ENCODE results near the gene ZBTB21. TPM values are rescaled to one million over a fixed set of nuclear protein-coding genes. Genes with fewer than 3 reads are reported as not detected.
"Not testable (repeated sequence)": the region's sequence is repeated elsewhere in the genome, so short reads cannot be mapped to it uniquely, and the experiment has no call there.

Gene ZBTB21
- total RNA-seq, 2 donors from 2014 or later = 17.3 to 23.1 TPM

GRCh38 chr21:41995577-41995976 is 14.6 kb downstream of the ZBTB21 start:
- TF ChIP-seq CTCF (conservative IDR thresholded peaks at IDR 0.05) = no peak
- H3K27me3 Mint-ChIP-seq (ENCODE audit: insufficient read depth) = no peaks in the 10 kb centered on the region
- H3K27ac Mint-ChIP-seq = no peak overlapping the region
- DNase-seq = no peak
- H3K4me3 Mint-ChIP-seq = no peak overlapping the region
- no peaks in the 10 kb centered on the region for H3K4me1 Mint-ChIP-seq
- H3K36me3 Mint-ChIP-seq (ENCODE audit: low read depth) = peaks cover 89% of the 10 kb centered on the region
- WGBS, 2 experiments (ENCODE audit: insufficient coverage in 1 of 2, insufficient read length in 1 of 2) = 94 to 100% methylated on average over 2 to 3 of the region's 3 CpGs
- Histone ChIP-seq H3K4me1 (ENCODE audit: control insufficient read depth, insufficient read depth, low read length) (no peaks in the 10 kb centered on the region), H3K36me3 (ENCODE audit: control insufficient read depth, insufficient read depth, low read length) (peaks cover 98% of the 10 kb centered on the region), H3K9me3 (ENCODE audit: control insufficient read depth, low read length) (peaks cover 42% of the 10 kb centered on the region), H3K9ac (ENCODE audit: extremely low read depth, low read length, poor library complexity, severe bottlenecking) (no peak overlapping the region), H3K27ac (ENCODE audit: low read depth, low read length) (no peak overlapping the region), H3K27me3 (ENCODE audit: control insufficient read depth, insufficient read depth, low read length, poor library complexity, severe bottlenecking) (no peaks in the 10 kb centered on the region), H3K4me3 (ENCODE audit: low read length) (peak overlapping the region; percentile 47)
- peaks cover 36% of the 10 kb centered on the region for H3K9me3 Mint-ChIP-seq

GRCh38 chr21:41994613-41995012 is 15.5 kb downstream of the ZBTB21 start:
- H3K4me3 ChIP-seq (ENCODE audit: low read length); H3K27me3 Mint-ChIP-seq (ENCODE audit: insufficient read depth); H3K27me3 ChIP-seq (ENCODE audit: control insufficient read depth, insufficient read depth, low read length, poor library complexity, severe bottlenecking); H3K4me1 ChIP-seq (ENCODE audit: control insufficient read depth, insufficient read depth, low read length); H3K9ac ChIP-seq (ENCODE audit: extremely low read depth, low read length, poor library complexity, severe bottlenecking); H3K27ac ChIP-seq (ENCODE audit: low read depth, low read length); H3K27ac Mint-ChIP-seq; H3K4me1 Mint-ChIP-seq; DNase-seq; H3K4me3 Mint-ChIP-seq: not testable (repeated sequence)
- Histone ChIP-seq H3K36me3 (ENCODE audit: control insufficient read depth, insufficient read depth, low read length) (peaks cover 98% of the 10 kb centered on the region), H3K9me3 (ENCODE audit: control insufficient read depth, low read length) (peaks cover 42% of the 10 kb centered on the region)
- Mint-ChIP-seq H3K9me3 (peaks cover 36% of the 10 kb centered on the region), H3K36me3 (ENCODE audit: low read depth) (peaks cover 83% of the 10 kb centered on the region)
- 96 to 100% methylated on average over 4 to 5 of the region's 5 CpGs for WGBS, 2 experiments (ENCODE audit: insufficient coverage in 1 of 2, insufficient read length in 1 of 2)

- H3K4me3 Mint-ChIP-seq = no peak overlapping the region
- no peak overlapping the region for H3K27ac ChIP-seq (ENCODE audit: low read depth, low read length)
- TF ChIP-seq CTCF (conservative IDR thresholded peaks at IDR 0.05) = no peak
- peaks cover 40% of the 10 kb centered on the region for H3K9me3 ChIP-seq (ENCODE audit: control insufficient read depth, low read length)
- no peak overlapping the region for H3K4me3 ChIP-seq (ENCODE audit: low read length)
- WGBS, 2 experiments (ENCODE audit: insufficient coverage in 1 of 2, insufficient read length in 1 of 2) = 96 to 97% methylated on average over 6 of the region's 6 CpGs
- no peak overlapping the region for H3K27ac Mint-ChIP-seq
- DNase-seq = no peak
- no peaks in the 10 kb centered on the region for H3K27me3 ChIP-seq (ENCODE audit: control insufficient read depth, insufficient read depth, low read length, poor library complexity, severe bottlenecking)
- no peaks in the 10 kb centered on the region for H3K4me1 ChIP-seq (ENCODE audit: control insufficient read depth, insufficient read depth, low read length)
- H3K36me3 Mint-ChIP-seq (ENCODE audit: low read depth) = peaks cover 78% of the 10 kb centered on the region
- no peak overlapping the region for H3K9ac ChIP-seq (ENCODE audit: extremely low read depth, low read length, poor library complexity, severe bottlenecking)
- no peaks in the 10 kb centered on the region for H3K27me3 Mint-ChIP-seq (ENCODE audit: insufficient read depth)
- no peaks in the 10 kb centered on the region for H3K4me1 Mint-ChIP-seq
- H3K36me3 ChIP-seq (ENCODE audit: control insufficient read depth, insufficient read depth, low read length) = peaks cover 92% of the 10 kb centered on the region
- peaks cover 36% of the 10 kb centered on the region for H3K9me3 Mint-ChIP-seq
Observed at GRCh38 chr21:41993744-41994143, 16.4 kb downstream of the ZBTB21 start.

GRCh38 chr21:41992576-41992975 is 17.6 kb downstream of the ZBTB21 start:
- no peak overlapping the region for H3K27ac ChIP-seq (ENCODE audit: low read depth, low read length)
- Mint-ChIP-seq H3K4me3 (no peak overlapping the region), H3K36me3 (ENCODE audit: low read depth) (peaks cover 69% of the 10 kb centered on the region), H3K27ac (no peak overlapping the region), H3K4me1 (no peaks in the 10 kb centered on the region), H3K9me3 (peaks cover 29% of the 10 kb centered on the region), H3K27me3 (ENCODE audit: insufficient read depth) (no peaks in the 10 kb centered on the region)
- H3K27me3 ChIP-seq (ENCODE audit: control insufficient read depth, insufficient read depth, low read length, poor library complexity, severe bottlenecking) = no peaks in the 10 kb centered on the region
- H3K4me3 ChIP-seq (ENCODE audit: low read length) = no peak overlapping the region
- H3K36me3 ChIP-seq (ENCODE audit: control insufficient read depth, insufficient read depth, low read length) = peaks cover 82% of the 10 kb centered on the region
- DNase-seq = no peak
- no peaks in the 10 kb centered on the region for H3K4me1 ChIP-seq (ENCODE audit: control insufficient read depth, insufficient read depth, low read length)
- 95 to 97% methylated on average over 15 of the region's 15 CpGs for WGBS, 2 experiments (ENCODE audit: insufficient coverage in 1 of 2, insufficient read length in 1 of 2)
- no peak for TF ChIP-seq CTCF (conservative IDR thresholded peaks at IDR 0.05)
- peaks cover 28% of the 10 kb centered on the region for H3K9me3 ChIP-seq (ENCODE audit: control insufficient read depth, low read length)
- H3K9ac ChIP-seq (ENCODE audit: extremely low read depth, low read length, poor library complexity, severe bottlenecking) = no peak overlapping the region

Measured in endodermal cell (in vitro differentiated cells).